ENCODE data around the gene COG7. TPM values are rescaled to one million over a fixed set of nuclear protein-coding genes. Genes with fewer than 3 reads are reported as not detected.

Gene COG7
- polyA plus RNA-seq, 1 experiment: 19.6 TPM

DNA sequence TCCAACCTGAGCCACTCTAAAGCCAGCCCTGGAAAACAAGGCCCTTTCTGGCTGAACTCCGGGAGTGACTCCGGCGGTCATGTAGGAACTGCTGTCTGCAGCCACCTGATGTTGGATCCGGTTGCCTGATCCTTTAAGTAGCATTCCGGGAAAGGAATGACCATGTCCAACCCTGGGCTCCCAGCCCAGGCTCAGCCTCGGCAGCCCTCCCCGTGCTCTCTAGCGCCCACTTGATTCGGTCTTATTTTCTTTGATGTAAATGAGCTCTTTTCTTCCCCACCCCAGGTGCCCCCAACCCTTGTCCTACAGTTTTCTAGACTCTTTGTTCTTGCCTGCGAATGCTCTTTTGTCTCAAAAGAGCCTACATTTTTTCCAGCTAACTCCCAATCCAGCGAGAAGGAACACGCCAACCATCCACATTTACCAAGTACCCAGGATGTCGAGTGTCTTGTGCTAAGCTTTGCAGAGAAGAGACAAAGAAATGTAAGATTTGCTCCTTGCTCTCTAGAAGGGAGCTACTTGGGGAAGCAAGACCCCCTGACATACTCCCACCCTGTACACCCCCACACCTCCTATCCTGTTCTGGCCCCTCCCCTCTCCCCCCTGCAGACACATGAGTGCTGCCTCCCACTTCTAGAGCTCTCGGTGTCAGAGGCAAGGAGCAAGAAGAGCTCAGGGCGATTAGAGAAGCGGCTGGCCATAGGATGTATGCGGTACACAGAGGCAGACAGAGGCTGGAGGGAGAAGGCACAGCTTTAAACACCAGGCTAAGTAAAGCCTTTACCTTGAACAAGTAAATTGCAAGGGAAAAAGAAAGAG, 53.8 kb downstream of the COG7 start:
- no peak overlapping the region for H3K4me3 ChIP-seq (ENCODE audit: low read depth, low read length)
- ChIA-PET CTCF (interaction anchor here (0.5 to 2.9 kb wide), 3 partner anchors 23 to 339 kb away, joined by 3 to 20 read pairs (median 3); no protein-coding TSS in a partner anchor), POLR2A (no interaction called here)
- TF ChIP-seq, protein P1, sequence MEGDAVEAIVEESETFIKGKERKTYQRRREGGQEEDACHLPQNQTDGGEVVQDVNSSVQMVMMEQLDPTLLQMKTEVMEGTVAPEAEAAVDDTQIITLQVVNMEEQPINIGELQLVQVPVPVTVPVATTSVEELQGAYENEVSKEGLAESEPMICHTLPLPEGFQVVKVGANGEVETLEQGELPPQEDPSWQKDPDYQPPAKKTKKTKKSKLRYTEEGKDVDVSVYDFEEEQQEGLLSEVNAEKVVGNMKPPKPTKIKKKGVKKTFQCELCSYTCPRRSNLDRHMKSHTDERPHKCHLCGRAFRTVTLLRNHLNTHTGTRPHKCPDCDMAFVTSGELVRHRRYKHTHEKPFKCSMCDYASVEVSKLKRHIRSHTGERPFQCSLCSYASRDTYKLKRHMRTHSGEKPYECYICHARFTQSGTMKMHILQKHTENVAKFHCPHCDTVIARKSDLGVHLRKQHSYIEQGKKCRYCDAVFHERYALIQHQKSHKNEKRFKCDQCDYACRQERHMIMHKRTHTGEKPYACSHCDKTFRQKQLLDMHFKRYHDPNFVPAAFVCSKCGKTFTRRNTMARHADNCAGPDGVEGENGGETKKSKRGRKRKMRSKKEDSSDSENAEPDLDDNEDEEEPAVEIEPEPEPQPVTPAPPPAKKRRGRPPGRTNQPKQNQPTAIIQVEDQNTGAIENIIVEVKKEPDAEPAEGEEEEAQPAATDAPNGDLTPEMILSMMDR (IDR thresholded peaks at IDR 0.05; ENCODE audit: low read depth, low read length): no peak
- no peaks in the 10 kb centered on the region for H3K27me3 ChIP-seq (ENCODE audit: control insufficient read depth, insufficient read depth, low read length)
- no peaks in the 10 kb centered on the region for H3K9me3 ChIP-seq (ENCODE audit: control insufficient read depth, insufficient read depth, low read length)
- DNase-seq (ENCODE audit: low read depth, low spot score): no peak
- no peak overlapping the region for H3K27ac ChIP-seq (ENCODE audit: low read depth, low read length)

GRCh38 chr16:23397464-23397863, 55.5 kb downstream of the COG7 start:
- no peak for DNase-seq (ENCODE audit: low read depth, low spot score)
- Histone ChIP-seq H3K9me3 (ENCODE audit: control insufficient read depth, insufficient read depth, low read length) (no peaks in the 10 kb centered on the region), H3K4me3 (ENCODE audit: low read depth, low read length) (no peak overlapping the region), H3K27ac (ENCODE audit: low read depth, low read length) (no peak overlapping the region), H3K27me3 (ENCODE audit: control insufficient read depth, insufficient read depth, low read length) (no peaks in the 10 kb centered on the region)
- ChIA-PET POLR2A (no interaction called here), CTCF (interaction anchor here (2.9 kb wide), 1 partner anchor 38 kb away, joined by 20 read pairs; no protein-coding TSS in a partner anchor)
- TF ChIP-seq, protein P1 (IDR thresholded peaks at IDR 0.05; ENCODE audit: low read depth, low read length): no peak

DNA sequence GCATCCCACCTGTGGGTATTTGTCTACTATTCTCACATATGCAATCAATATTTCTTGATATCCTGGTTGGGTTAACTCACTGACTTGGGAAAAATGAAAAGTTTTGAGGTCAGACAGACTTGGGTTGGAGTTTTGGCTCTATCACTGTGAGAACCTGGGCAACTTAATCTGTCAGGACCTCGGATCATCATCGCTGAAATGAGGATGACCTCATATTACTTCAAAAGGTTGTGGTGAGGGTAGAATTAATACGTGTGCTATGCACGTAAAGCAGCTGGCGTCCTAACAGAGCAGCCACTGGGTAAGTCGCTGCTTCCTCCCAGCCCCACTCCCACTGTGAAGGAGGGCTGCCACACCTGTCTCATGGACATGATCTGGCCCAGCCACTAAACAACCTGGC, 57.3 kb downstream of the COG7 start:
- CTCF ChIA-PET: no interaction called here
- no peak for DNase-seq (ENCODE audit: low read depth, low spot score)
- H3K4me3 ChIP-seq (ENCODE audit: low read depth, low read length): no peak overlapping the region
- POLR2A ChIA-PET: no interaction called here
- no peaks in the 10 kb centered on the region for H3K9me3 ChIP-seq (ENCODE audit: control insufficient read depth, insufficient read depth, low read length)
- H3K27ac ChIP-seq (ENCODE audit: low read depth, low read length): no peak overlapping the region
- H3K27me3 ChIP-seq (ENCODE audit: control insufficient read depth, insufficient read depth, low read length): no peaks in the 10 kb centered on the region
- TF ChIP-seq, protein P1 (IDR thresholded peaks at IDR 0.05; ENCODE audit: low read depth, low read length): no peak

GRCh38 chr16:23394141-23394831, 58.7 kb downstream of the COG7 start:
- H3K27me3 ChIP-seq (ENCODE audit: control insufficient read depth, insufficient read depth, low read length): no peaks in the 10 kb centered on the region
- ChIA-PET CTCF (no interaction called here), POLR2A (no interaction called here)
- H3K4me3 ChIP-seq (ENCODE audit: low read depth, low read length): no peak overlapping the region
- H3K27ac ChIP-seq (ENCODE audit: low read depth, low read length): no peak overlapping the region
- TF ChIP-seq, protein P1 (IDR thresholded peaks at IDR 0.05; ENCODE audit: low read depth, low read length): no peak
- DNase-seq (ENCODE audit: low read depth, low spot score): no peak
- no peaks in the 10 kb centered on the region for H3K9me3 ChIP-seq (ENCODE audit: control insufficient read depth, insufficient read depth, low read length)

GRCh38 chr16:23392223-23392600, 60.8 kb downstream of the COG7 start:
- TF ChIP-seq, protein P1 (IDR thresholded peaks at IDR 0.05; ENCODE audit: low read depth, low read length): no peak
- no peaks in the 10 kb centered on the region for H3K9me3 ChIP-seq (ENCODE audit: control insufficient read depth, insufficient read depth, low read length)
- DNase-seq (ENCODE audit: low read depth, low spot score): no peak
- H3K4me3 ChIP-seq (ENCODE audit: low read depth, low read length): no peak overlapping the region
- H3K27me3 ChIP-seq (ENCODE audit: control insufficient read depth, insufficient read depth, low read length): no peaks in the 10 kb centered on the region
- no peak overlapping the region for H3K27ac ChIP-seq (ENCODE audit: low read depth, low read length)
- ChIA-PET POLR2A (no interaction called here), CTCF (interaction anchor here (2.4 kb wide), 1 partner anchor 44 kb away, joined by 9 read pairs; no protein-coding TSS in a partner anchor)
